DMS114 treated with DMSO at 0.1 percent for 48 hours (cell line): ENCODE data around the gene CDR2L.
A peak's percentile ranks its signal among the peaks of the same experiment; 100 is the strongest.

ENCODE experiments used
- DNase-seq: peaks from one replicate; lab custom pipeline; 2025; ENCODE audit not compliant: unreplicated experiment; lab: John Stamatoyannopoulos, UW

The CDR2L gene

GRCh38 chr17:74987418-74987908 is at the start of gene CDR2L:
TSS of gene CDR2L (plus strand) at chr17:74987632. CDS start at chr17:74988044, 412 bp downstream.
- DNase-seq = peak; percentile 73

GRCh38 chr17:74938194-74938950 is 49.1 kb upstream of the CDR2L start:
- no peak for DNase-seq

- DNase-seq = no peak
Observed at GRCh38 chr17:74939534-74939933, 47.9 kb upstream of the CDR2L start.

GRCh38 chr17:74941128-74941725 is 46.2 kb upstream of the CDR2L start:
- DNase-seq = no peak

- no peak for DNase-seq
Observed at GRCh38 chr17:74943808-74944522, 43.5 kb upstream of the CDR2L start.

- no peak for DNase-seq
Observed at GRCh38 chr17:74945543-74945942, 41.9 kb upstream of the CDR2L start.

- DNase-seq = no peak
Observed at GRCh38 chr17:74946641-74947040, 40.8 kb upstream of the CDR2L start.

- DNase-seq = no peak
Observed at GRCh38 chr17:74947041-74947754, 40.2 kb upstream of the CDR2L start.

- no peak for DNase-seq
Observed at GRCh38 chr17:74949455-74950115, 37.8 kb upstream of the CDR2L start.

- no peak for DNase-seq
Observed at GRCh38 chr17:74950207-74950606, 37.2 kb upstream of the CDR2L start.

GRCh38 chr17:74951065-74951464 is 36.4 kb upstream of the CDR2L start:
- no peak for DNase-seq

GRCh38 chr17:74951680-74952421 is 35.6 kb upstream of the CDR2L start:
- DNase-seq = no peak

- no peak for DNase-seq
Observed at GRCh38 chr17:74952431-74953133, 34.9 kb upstream of the CDR2L start.

- no peak for DNase-seq
Observed at GRCh38 chr17:74953134-74953687, 34.2 kb upstream of the CDR2L start.

- DNase-seq = no peak
Observed at GRCh38 chr17:74954115-74954514, 33.3 kb upstream of the CDR2L start.

- DNase-seq = no peak
Observed at GRCh38 chr17:74954665-74955421, 32.6 kb upstream of the CDR2L start.

- no peak for DNase-seq
Observed at GRCh38 chr17:74956093-74956492, 31.3 kb upstream of the CDR2L start.
